IPS-15b (cell line): ENCODE results near the gene SH2D2A.

ENCODE experiments used
- H3K27me3 ChIP-seq: one replicate; pipeline ENCODE4 v1.6.1; 2013; ENCODE audit warnings: low read length; ENCODE audit not compliant: control insufficient read depth, insufficient read depth
- H3K36me3 ChIP-seq: one replicate; pipeline ENCODE4 v1.6.1; 2013; ENCODE audit warnings: low read length; ENCODE audit not compliant: control insufficient read depth, insufficient read depth
- H3K4me1 ChIP-seq: one replicate; pipeline ENCODE4 v1.6.1; 2013; ENCODE audit warnings: mild to moderate bottlenecking, low read length; ENCODE audit not compliant: control insufficient read depth, insufficient read depth
- H3K4me3 ChIP-seq: one replicate; pipeline ENCODE4 v1.5.1; 2013; ENCODE audit warnings: low read depth, low read length
- H3K9ac ChIP-seq: one replicate; pipeline ENCODE4 v1.6.1; 2013; ENCODE audit warnings: low read depth, mild to moderate bottlenecking, low read length
- H3K9me3 ChIP-seq: one replicate; pipeline ENCODE4 v1.6.1; 2013; ENCODE audit warnings: mild to moderate bottlenecking, low read length; ENCODE audit not compliant: control insufficient read depth, insufficient read depth

SH2D2A gene

DNA sequence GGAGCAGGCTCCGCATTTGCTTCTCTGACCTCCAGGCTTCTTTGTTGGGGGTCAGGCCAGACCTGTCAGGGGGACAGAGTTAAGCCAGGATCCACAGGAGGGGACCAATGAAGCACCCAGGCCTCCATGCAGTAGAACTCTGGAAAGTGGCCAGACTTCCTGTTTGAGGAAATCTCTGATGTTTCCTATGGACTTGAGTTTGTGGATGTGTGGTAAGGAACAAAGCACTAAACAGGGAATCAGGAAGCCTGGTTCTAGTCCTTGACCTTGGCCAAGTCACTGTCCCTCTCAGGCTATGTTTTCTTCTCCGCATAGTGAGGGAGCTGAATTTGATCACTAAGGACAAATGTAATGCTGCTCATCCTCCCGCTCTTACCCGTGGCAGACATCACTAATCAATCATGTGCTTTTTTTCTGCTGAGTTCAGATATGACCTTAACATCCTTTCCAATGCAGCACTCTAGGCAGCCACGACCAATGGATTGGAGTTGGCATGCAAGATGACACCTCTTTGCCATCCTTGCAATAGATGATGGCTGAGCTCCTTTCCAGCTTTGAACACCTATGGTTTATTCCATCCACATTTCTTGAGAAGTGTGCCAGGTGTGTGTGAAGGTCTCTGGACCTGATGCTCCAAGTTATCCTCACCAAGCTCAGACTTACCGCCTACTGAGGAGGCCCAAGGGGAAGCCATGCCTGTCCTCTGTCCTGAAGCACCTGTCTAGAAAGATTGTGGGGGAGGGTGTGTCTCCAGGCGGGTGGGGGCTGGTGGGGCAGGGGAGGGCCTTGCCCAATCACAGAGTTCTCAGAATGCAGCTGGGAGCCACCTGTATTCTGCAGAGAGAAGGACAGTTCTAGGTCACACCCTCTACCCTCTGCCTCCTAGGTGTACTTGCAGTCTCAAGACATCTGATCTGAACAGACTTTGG lies 9.9 kb downstream of the SH2D2A start:
- Histone ChIP-seq H3K4me1 (no peaks in the 10 kb centered on the region), H3K27me3 (peaks cover 9% of the 10 kb centered on the region), H3K36me3 (peaks cover 3% of the 10 kb centered on the region), H3K4me3 (no peak overlapping the region), H3K9ac (no peak overlapping the region), H3K9me3 (no peaks in the 10 kb centered on the region)

DNA sequence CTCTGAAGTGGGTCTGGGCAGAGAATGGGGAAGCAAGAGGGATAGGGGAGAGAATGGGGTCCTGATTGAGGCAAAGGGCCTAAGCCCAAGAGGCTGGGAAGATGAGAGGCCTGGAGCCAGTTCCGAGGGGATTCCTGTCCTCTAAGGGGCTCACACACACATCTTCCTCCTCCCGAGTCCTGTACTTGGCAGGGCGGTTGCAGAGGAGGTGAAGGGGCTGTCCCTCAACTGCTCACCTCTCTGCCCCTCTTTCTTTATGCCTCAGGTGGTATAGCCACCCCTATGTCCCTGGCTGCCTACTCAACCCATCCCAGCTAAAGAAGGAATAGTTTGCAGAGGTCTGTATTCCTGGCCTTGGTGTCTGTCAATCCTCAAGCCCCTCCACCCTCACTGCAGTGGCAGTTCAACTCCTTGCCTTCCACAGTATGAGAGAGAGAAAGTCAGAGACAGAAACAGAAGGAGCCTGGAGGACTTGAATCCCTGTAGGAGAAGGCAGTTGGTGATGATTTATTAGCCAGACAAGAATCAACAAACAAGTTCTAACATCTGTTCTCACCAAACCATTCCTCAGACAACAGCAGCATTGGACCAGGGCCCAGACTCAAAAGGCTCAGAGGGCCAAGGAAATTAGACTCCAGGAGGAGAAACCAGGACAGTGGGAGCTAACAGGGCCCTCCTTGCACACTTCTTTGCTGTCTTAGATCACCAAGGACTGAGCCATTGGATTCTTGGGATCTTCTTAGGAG lies 10.7 kb downstream of the SH2D2A start:
- Histone ChIP-seq H3K4me3 (no peak overlapping the region), H3K9me3 (no peaks in the 10 kb centered on the region), H3K9ac (no peak overlapping the region), H3K36me3 (peaks cover 5% of the 10 kb centered on the region), H3K4me1 (no peaks in the 10 kb centered on the region), H3K27me3 (peaks cover under 1% of the 10 kb centered on the region)

DNA sequence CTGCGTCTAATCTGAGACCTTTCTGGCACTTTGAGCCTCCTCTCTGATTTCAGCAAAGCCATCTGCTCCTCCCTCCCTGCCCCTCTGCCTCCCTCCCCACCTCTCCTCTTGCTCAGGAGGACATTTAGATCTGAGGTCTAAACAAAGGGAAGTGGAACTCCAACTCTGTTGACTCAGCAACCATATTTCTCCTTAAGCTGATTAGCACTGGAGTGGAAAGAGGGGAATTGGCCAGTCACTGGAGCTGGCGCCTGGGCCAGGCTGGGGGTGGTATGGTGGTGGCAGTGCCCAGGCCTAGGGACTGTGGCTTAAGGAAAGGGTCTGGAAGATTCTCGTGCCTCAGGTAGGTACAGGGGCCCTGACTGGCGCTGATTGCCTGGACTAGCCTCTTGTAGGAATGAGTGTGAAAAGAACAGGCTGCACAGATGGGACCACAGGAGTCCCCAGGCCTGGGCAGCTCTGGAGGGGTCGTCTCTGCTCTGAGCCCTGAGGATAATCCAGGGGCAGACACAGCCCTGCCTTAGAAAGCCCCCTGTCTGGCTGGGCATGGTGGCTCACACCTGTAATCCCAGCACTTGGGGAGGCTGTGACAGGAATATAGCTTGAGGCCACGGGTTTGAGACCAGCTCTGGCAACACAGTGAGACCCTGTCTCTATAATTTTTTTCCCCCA lies 11.9 kb downstream of the SH2D2A start:
- Histone ChIP-seq H3K4me1 (no peaks in the 10 kb centered on the region), H3K9ac (no peak overlapping the region), H3K27me3 (no peaks in the 10 kb centered on the region), H3K9me3 (no peaks in the 10 kb centered on the region), H3K36me3 (peaks cover 13% of the 10 kb centered on the region), H3K4me3 (no peak overlapping the region)

DNA sequence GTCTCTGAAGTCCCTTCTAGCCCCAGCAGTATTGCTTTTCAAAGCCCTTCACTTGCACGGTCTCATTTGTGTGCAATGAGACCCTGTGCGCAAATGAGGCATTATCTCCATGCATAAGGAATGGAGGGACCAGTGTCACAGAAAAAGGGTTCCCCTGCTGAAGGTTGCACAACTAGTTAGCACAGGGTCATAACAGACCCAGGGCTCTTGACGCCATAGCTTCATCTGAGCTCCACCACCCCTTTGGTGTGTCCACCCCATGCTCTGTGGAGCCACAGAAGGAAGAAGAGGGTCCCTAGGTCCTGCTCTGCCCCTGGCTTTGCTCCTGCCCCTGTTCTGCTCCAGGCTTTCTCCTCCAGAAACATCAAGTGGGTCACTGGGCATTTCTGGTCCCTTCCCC lies 12.6 kb downstream of the SH2D2A start:
- no peaks in the 10 kb centered on the region for H3K4me1 ChIP-seq
- no peak overlapping the region for H3K9ac ChIP-seq
- no peaks in the 10 kb centered on the region for H3K27me3 ChIP-seq
- H3K4me3 ChIP-seq, result no peak overlapping the region
- no peaks in the 10 kb centered on the region for H3K9me3 ChIP-seq
- H3K36me3 ChIP-seq, result peaks cover 13% of the 10 kb centered on the region

DNA sequence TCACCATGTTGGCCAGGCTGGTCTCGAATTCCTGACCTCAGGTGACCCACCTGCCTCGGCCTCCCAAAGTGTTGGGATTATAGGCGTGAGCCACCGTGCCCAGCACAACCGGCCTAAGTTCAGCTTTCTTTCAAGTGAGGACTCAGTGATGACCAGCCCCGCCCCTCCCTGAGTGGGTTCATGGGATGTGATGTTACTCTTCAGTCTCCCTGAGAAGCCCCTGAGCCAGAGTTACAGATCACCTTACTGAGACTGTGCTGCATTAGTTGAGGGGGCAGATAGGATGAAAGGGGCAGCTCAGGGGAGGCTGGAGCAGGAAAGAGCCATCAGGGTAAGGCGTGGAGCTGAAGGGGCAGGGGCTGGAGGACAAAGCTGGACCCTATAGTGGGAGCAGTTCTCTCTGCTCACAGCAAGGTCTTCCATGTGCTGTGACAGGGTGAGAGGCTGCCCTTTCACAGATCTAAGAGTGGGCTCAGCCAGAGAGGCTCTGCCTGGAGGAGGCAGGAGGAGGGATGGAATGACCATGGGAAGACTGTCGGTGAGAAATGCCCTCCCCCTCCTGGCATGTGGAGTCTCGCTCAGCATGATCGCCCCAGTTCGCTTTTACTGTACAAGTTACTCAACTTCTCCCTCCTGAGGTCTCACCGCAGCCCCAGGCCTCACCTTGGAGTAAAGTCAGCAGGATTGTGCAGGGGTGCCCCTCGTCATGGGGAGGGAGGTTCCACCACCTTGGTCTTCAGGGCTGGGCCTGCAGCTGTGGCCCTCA lies 13.4 kb downstream of the SH2D2A start:
- Histone ChIP-seq H3K4me1 (no peaks in the 10 kb centered on the region), H3K4me3 (no peak overlapping the region)

DNA sequence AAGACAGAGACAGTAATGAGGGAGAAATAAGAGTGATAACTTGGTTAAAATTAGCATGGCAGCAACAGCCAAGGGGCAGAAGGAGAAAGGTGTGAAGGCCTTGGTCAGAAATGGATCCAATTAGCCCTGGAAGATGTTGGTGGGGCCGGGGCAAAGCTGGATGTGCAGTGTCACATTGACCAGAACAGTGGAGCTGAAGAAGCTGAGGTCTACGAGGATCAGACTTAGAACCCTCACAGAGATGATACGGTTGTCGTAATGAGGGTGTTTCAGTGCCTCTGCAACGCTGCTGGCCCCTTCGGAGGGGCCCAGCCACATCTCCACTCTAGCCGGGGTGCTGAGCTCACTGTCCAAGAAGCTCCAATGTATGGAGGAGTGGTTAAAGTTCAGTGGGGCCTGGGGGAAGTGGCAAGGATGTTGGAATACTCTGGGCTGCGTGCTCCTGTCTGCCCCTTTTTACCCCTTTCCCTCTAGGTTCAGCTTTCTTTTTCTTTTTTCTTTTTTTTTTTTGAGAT lies 14.2 kb downstream of the SH2D2A start:
- Histone ChIP-seq H3K4me1 (no peaks in the 10 kb centered on the region), H3K9ac (no peak overlapping the region), H3K4me3 (no peak overlapping the region), H3K36me3 (peaks cover 20% of the 10 kb centered on the region), H3K27me3 (no peaks in the 10 kb centered on the region), H3K9me3 (no peaks in the 10 kb centered on the region)

More for the DNA sequence above, 13.4 kb downstream of the SH2D2A start:
- no peaks in the 10 kb centered on the region for H3K9me3 ChIP-seq
- H3K9ac ChIP-seq, result no peak overlapping the region
- H3K36me3 ChIP-seq, result peaks cover 15% of the 10 kb centered on the region
- no peaks in the 10 kb centered on the region for H3K27me3 ChIP-seq

DNA sequence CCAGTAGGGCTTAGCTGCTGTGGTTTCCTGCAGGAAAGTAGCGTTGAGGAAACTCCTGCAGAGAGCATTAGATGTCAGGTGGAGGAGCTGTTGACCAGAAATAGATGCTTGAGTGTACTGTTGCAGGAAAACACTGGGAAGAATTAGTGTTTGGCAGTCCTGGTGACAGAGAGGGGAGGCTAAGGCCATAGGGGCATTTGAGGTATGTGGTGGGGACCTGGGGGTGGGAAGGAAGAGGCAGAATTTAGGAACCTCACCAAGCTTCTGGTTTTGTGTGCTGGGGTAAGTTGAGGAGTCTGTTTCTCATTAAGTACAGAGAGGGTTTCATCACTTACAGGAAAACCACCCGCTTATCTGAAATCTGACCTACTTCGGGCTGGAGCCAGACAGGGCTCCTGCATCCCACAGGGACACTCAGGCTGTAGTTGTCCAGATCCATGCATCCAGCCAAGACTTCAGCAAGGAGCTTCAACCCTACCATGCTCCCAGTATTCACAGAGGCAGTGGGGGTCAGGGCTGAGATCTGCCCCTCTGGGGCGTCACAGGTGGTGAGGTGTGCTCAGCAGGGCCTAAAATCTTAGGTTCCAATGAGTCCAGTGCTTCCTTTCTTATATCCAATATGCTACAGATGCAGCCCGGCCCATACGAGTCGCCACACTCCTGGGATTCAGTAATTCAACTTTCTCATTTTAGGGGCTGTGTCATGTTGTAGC lies 15.1 kb downstream of the SH2D2A start:
- Histone ChIP-seq H3K36me3 (peaks cover 20% of the 10 kb centered on the region), H3K9me3 (no peaks in the 10 kb centered on the region), H3K9ac (no peak overlapping the region), H3K4me3 (no peak overlapping the region), H3K27me3 (no peaks in the 10 kb centered on the region), H3K4me1 (no peaks in the 10 kb centered on the region)

DNA sequence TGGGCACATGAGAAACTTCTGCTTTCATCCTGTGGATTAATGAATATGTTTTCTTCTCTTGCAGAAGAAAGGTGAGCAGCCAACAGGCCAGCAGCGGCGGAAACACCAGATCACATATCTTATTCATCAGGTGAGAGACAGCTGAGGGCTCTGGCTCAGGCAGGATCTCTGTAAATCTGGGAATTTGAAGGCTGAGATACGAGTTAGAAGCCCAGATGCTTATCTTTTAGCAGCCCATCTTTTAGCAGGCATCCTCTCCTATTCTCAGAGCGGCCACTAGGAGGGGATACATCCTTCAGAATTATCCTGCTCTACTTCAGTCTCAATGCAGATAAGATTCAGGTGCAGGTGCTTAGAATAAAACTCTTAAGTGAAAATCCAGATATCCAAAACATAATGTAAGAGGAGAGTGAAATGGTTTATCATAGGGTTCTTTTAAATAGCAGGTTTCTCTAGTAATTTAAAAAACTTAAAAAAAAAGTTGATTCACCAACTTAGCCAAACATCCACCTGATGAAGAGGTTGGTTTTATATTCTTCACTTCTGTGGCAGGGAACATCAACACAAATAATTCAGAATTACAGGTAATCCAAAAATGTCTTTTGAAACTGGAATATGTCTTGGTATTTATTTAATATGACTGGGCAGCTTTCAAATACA lies 19.3 kb downstream of the SH2D2A start:
- Histone ChIP-seq H3K9ac (no peak overlapping the region), H3K27me3 (no peaks in the 10 kb centered on the region), H3K4me3 (no peak overlapping the region), H3K36me3 (peaks cover 38% of the 10 kb centered on the region), H3K9me3 (no peaks in the 10 kb centered on the region), H3K4me1 (no peaks in the 10 kb centered on the region)

DNA sequence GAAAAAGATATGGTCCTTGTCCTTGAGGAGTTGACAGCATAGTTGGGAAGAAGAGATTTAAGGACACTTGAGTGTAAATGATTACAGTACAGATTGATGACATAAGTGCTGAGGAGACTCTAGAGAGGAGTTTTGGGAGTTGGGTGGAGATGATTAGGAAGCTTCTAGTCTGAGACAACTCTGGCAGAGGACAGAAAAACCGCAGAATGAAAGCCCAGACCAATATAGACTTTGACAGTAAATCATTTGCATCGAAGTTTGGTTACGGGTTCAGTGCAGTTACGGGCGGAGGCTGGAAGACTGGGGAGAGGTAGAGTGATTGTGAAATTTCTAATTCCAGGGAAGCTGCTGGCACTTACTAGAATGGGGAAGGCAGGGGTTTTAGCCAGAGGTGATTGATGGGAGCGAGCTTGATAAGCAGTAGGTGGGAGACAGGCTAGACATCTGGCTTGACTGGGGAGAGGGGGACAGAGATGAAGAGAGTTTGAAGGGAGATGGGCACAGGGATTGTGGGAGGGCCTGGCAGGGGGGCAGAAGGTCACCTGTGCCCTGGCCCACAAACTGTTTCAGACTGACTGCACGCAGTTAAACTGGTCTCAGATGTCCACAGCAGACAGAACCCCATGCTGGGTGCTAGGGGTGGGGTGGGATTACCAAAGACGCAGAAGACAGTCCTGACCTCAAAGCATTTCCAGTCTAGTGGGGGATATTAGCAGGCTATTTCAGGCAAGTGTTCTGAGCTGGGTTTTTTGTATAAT lies 20.1 kb downstream of the SH2D2A start:
- H3K9ac ChIP-seq, result no peak overlapping the region
- H3K4me1 ChIP-seq, result no peaks in the 10 kb centered on the region
- no peaks in the 10 kb centered on the region for H3K9me3 ChIP-seq
- peaks cover 40% of the 10 kb centered on the region for H3K36me3 ChIP-seq
- no peak overlapping the region for H3K4me3 ChIP-seq
- no peaks in the 10 kb centered on the region for H3K27me3 ChIP-seq

DNA sequence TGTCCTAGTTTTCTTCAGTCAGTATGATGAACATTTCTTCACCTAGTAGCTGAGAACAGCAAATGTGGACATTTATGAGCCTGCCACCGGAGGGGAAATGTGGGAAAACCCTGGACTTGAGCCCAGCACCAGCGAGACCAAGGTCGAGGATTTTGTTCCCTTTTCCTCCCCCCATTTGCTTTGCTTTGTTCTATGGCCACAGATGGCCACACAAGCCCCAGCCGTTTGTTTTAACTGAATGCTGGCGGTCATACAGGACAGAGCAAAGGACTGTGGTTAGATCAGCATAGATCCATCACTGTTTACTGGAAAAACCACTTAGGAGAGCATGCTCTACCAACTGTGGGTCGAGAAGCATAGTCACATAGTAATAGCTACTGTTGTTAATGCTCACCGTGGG lies 20.9 kb downstream of the SH2D2A start:
- Histone ChIP-seq H3K4me3 (no peak overlapping the region), H3K27me3 (no peaks in the 10 kb centered on the region), H3K9me3 (no peaks in the 10 kb centered on the region), H3K4me1 (no peaks in the 10 kb centered on the region), H3K36me3 (peaks cover 40% of the 10 kb centered on the region), H3K9ac (no peak overlapping the region)
